ENCODE measurements around the gene LAMB4.

LAMB4 gene

DNA sequence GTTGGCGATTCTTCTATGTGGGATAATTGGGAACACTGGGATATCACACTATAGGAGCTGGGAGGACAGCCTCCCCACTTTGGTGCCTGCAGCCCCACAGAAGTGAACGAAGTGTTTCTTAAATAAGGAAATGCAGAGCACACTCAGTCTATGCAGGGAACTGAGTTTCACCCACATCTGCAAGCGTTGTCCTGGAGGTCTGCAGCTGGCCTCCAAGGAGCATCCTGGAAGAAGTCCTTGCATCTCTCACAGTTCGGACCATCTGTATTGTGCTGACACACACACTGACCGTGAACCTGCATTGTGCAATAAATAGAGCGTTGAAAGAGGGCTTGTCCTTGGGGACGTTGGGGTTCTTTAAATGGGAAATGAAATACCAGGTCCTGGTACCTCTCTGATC, 25.8 kb downstream of the LAMB4 start:
- DNase-seq (ENCODE audit: low spot score) = no peak

- DNase-seq (ENCODE audit: low spot score) = no peak
Observed at GRCh38 chr7:108103558-108104298, 26.4 kb downstream of the LAMB4 start.

GRCh38 chr7:108102671-108103312, 27.4 kb downstream of the LAMB4 start:
- no peak for DNase-seq (ENCODE audit: low spot score)

GRCh38 chr7:108101759-108102158, 28.4 kb downstream of the LAMB4 start:
- no peak for DNase-seq (ENCODE audit: low spot score)

GRCh38 chr7:108099713-108100112, 30.4 kb downstream of the LAMB4 start:
- no peak for DNase-seq (ENCODE audit: low spot score)

GRCh38 chr7:108097703-108098102, 32.5 kb downstream of the LAMB4 start:
- DNase-seq (ENCODE audit: low spot score) = peak; percentile 46

- DNase-seq (ENCODE audit: low spot score) = peak; percentile 35
Observed at GRCh38 chr7:108096996-108097395, 33.2 kb downstream of the LAMB4 start.

GRCh38 chr7:108094933-108095710, 35.0 kb downstream of the LAMB4 start:
- DNase-seq (ENCODE audit: low spot score) = peak; percentile 76

- peak; percentile 39 for DNase-seq (ENCODE audit: low spot score)
Observed at GRCh38 chr7:108094346-108094745, 35.8 kb downstream of the LAMB4 start.

- no peak for DNase-seq (ENCODE audit: low spot score)
Observed at GRCh38 chr7:108093851-108094331, 36.3 kb downstream of the LAMB4 start.

- no peak for DNase-seq (ENCODE audit: low spot score)
Observed at GRCh38 chr7:108093341-108093740, 36.8 kb downstream of the LAMB4 start.

GRCh38 chr7:108091461-108091831, 38.7 kb downstream of the LAMB4 start:
- no peak for DNase-seq (ENCODE audit: low spot score)

- DNase-seq (ENCODE audit: low spot score) = no peak
Observed at GRCh38 chr7:108090791-108091460, 39.2 kb downstream of the LAMB4 start.

GRCh38 chr7:108089381-108089780, 40.8 kb downstream of the LAMB4 start:
- DNase-seq (ENCODE audit: low spot score) = no peak

GRCh38 chr7:108088729-108089128, 41.4 kb downstream of the LAMB4 start:
- DNase-seq (ENCODE audit: low spot score) = no peak

DNA sequence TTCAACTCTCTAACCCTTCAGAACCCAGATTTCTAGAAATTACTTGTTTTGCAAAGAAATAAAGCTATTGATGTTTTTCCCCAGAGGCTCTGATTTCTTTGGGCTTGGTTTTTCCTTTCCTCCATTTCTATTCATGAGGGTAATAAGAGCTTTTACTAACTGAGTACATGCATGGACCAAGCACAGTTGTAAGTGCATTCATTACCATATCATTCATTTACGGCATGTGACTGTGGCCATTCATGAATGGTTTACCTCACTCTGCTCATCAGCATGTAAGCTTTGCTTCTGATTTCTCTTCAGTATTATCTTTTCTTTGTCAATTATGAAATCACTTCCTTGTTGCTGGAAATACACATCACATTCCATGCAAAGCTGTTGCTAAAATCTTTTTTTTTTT, 42.4 kb downstream of the LAMB4 start:
- DNase-seq (ENCODE audit: low spot score) = no peak

DNA sequence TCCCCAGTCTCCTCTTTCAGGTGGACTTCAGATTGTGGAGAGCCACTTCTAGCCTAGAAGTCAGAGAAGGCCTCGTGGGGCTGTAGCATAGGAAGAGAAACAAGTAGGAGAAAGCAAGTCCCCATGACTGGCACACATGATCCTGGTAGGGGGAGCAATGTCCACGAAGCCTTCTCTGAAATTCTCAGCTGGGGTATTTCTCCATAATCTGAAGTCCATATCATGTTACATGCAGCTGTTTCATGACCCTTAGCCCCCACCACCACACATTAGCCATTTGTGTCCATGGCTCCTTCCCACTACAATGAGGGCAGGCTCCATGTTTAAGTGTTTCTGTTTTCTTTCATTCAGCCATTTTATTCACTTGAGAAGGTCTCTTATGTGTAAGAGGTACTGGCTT, 43.2 kb downstream of the LAMB4 start:
- no peak for DNase-seq (ENCODE audit: low spot score)

DNA sequence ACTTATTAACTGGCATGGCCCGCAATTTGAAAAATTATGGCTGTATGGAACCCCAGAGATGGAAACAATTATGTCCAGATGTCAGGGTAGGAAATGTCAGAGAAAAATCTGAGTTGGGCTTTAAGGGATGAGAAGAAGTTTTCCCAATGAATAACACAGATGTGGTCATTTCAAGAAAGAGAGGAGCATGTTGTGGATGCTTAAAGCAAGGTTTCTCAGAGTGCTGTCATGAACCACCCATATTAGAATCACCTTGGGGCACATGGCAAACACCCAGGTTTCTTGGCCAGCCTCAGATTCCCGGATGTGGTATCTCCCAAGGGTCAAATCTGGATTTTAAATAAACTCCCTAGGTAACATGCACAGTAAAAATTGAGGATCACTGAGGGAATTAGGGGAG, 43.6 kb downstream of the LAMB4 start:
- DNase-seq (ENCODE audit: low spot score) = no peak

GRCh38 chr7:108083980-108084379, 46.2 kb downstream of the LAMB4 start:
- peak; percentile 19 for DNase-seq (ENCODE audit: low spot score)

DNA sequence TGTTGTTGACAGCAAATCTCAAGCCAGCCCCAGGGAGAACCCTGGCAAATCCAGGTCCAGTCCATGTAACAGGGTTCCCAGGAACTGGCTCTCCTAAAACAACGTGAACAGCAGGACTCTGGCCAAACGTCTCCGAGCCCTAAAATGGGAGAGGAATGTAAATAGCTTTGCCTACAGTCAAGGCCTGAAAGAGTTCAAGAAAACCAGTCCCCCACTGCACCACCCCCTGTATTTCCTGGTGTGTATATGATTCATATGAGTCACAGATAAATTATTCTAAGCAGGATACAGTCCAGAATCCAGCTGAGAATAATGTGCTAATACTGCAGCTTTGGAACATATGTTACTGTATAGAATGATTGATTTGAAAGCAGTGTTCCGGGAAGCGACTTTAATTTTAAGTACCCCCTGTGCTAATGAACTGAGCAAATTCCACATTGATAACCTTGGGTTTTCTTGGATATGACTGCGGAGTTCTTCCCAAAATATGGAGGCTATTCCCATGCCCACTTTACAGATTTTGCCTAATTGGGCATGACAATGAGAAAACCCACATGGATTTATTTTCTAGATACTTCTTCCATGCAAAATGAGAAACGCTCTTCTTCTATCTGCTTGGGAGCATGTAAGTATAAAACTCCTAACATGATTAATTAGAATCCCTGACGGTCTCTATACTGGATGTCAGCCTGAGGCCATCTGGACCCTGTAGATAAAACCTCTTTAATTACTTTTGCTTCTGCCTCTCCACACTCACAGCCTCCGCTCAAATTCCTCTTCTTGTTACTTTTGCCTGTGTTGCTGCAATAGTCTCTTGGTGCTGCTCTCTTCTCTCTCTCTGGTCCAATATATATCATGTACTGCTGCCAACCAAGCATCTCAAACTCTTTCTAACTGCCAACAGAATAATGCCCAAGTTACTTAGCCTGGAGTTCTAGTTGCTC, 50.2 kb downstream of the LAMB4 start:
- DNase-seq (ENCODE audit: low spot score) = peak; percentile 42

- no peak for DNase-seq (ENCODE audit: low spot score)
Observed at GRCh38 chr7:108079276-108079647, 50.9 kb downstream of the LAMB4 start.

All from COLO829 (cell line).